GM18873 (cell line): Measurements from ENCODE around the gene UPK2.
A peak's percentile ranks its signal among the peaks of the same experiment; 100 is the strongest.
"Not testable (repeated sequence)": the region's sequence is repeated elsewhere in the genome, so short reads cannot be mapped to it uniquely, and the experiment has no call there.

ENCODE experiments used
- ATAC-seq: cut with Tn5 transposase; IDR thresholded peaks from one replicate; pipeline ENCODE4 v1.9.1; 2021; ENCODE audit warnings: mild to moderate bottlenecking, moderate library complexity, moderate number of reproducible peaks; ENCODE audit not compliant: unreplicated experiment, low FRiP score

The UPK2 gene

DNA sequence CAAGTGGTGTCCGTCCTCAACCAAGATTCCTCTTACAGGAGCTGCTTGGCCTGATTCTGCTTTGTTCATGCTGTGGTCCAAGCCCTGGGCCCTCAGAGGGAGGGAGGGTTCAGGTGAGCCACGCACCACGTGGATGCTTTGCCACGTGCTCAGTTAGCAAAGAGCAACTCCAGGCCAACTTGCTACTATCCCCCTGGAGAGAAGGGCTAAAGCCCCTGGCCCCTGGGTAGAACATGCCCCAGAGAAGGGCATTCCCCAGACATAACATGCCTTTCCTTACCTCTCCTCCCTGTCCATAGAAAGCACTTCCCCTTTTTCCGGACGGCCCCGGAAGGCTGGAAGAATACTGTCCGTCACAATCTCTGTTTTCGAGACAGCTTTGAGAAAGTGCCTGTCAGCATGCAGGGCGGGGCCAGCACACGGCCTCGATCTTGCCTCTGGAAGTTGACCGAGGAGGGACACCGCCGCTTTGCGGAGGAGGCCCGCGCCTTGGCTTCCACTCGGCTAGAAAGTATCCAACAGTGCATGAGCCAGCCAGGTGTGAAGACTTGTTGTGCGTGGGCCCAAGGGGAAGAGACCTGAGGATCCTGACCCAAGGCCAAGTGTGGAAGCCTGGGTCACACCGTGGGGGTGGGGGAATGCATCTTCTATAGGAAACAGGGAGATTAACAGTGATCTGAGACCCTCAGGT is 24.2 kb downstream of the UPK2 start:
- no peak for ATAC-seq

DNA sequence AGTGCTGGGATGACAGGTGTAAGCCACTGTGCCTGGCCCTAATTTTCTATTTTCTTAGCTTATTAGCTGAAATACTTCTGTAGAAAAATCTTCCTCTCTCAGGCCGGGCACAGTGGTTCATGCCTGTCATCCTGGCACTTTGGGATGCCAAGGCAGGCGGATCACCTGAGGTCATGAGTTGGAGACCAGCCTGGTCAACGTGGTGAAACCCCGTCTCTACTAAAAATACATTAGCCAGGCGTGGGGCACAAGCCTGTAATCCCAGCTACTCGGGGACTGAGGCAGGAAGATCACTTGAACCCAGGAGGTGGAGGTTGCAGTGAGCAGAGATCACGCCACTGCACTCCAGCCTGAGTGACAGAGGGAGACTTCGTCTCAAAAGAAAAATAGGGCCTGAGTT is 28.2 kb downstream of the UPK2 start:
- not testable (repeated sequence) for ATAC-seq

DNA sequence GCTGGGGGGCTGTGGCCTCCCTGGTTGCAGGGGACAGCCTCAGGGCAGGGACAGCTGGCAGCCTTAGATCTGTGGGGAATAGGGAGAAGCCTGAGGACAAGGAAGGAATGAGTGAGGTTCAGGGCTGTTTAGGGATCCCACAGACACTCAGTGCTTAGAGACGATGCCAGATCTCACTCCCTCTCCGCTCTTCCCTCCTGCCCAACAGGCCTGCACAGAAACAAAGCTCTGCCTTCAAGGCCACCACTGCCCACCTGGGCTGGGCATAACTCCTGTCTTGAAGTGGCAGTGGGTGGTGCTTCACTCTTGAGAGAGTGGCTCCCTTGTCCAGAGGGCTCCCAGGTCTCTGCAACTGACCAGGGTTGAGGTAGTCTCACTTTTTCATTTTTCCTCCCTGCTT is 28.7 kb downstream of the UPK2 start:
- no peak for ATAC-seq

DNA sequence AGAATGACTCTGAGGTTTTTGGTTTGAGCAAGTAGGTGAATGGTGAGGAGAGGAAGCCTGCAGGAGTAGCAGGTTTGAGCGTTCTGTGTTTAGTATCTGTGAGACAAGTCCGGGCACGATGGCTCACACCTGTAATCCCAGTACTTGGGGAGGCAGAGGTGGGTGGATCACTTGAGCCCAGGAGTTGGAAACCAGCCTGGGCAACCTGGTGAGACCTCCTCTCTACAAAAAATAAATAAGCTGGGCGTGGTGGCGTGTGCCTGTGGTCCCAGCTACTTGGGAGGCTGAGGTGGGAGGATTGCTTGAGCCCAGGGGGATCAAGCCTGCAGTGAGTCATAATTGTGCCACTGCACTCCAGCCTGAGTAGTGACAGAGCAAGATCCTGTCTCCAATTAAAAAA is 32.2 kb downstream of the UPK2 start:
- no peak for ATAC-seq

DNA sequence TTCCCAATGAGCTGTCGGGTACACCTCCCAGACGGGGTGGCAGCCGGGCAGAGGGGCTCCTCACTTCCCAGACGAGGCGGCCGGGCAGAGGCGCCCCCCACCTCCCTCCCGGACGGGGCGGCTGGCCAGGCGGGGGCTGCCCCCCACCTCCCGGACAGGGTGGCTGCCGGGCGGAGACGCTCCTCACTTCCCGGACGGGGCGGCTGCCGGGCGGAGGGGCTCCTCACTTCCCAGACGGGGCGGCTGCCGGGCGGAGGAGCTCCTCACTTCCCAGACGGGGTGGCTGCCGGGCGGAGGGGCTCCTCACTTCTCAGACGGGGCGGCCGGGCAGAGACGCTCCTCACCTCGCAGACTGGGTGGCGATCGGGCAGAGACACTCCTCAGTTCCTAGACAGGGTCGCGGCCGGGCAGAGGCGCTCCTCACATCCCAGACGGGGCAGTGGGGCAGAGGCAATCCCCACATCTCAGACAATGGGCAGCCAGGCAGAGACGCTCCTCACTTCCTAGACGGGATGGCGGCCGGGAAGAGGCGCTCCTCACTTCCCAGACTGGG is 35.5 kb downstream of the UPK2 start:
- not testable (repeated sequence) for ATAC-seq

DNA sequence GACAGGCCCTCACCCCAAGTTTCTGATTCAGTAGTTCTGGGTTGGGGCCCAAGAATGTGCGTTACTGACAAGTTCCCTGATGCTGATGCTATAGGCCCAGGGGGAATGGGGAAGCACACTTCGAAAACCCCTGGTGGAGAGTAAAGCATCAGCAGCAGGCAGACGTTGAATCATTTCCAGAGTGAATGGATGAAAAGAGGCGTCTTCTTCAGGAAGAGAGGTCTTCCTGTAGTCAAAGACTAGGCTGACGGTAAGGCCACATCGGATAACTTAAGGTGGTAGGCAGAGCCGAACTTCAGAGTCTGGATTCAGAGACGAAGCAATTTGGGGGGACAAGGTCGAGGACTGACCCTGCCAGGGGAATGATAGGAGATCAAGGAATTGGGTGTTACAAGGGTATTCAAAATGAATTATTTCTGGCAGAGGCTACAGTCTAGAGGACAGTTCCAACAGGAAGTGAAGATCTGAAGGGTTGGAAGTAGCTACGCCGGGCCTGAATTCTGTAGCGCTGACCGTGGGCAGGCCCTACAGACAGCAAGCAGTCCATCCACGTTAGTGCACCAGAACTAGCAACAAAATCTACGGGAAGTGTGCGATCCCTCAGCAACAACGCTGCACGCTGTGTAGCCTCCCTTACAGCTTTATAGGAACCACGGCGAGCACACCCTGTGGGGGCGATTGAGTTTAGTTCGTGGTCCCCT is 41.0 kb downstream of the UPK2 start:
- ATAC-seq = peak; percentile 11

DNA sequence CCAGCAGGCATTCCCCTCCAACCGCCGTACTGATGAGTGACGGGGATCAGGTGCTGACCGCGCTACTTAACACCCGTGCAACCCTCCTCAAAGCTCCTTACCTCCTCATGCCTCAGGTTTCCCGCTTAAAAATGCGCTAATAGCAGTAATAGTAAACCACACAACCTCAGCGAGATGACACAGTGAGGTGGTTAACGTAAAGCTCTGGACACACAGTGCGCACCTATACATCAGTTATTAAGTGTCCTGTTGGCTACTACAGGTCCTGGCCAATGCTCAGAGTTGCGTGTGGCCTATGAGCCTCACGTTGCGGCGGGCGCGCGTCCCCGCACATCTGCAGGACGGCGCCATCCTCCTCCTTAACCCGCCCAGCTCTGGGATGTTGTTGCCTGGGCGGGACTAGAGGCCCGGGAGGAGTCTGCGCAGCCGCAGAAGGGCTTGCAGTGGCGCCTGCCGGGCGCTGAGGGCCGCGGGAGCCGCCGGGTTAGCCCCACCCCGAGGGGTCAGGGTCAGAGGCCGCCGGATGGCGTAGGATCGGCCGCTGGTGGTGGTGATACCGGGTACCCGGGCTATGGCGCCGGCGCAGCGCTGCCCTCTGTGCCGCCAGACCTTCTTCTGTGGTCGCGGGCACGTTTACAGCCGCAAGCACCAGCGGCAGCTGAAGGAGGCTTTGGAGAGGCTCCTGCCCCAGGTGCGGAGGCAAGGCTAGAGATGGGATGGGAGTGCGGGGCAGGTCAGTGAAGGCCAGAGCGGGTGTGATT is 41.7 kb downstream of the UPK2 start, which contains the start of gene CENATAC:
Gene CENATAC, plus strand, starts transcription at position 512 of the 761 bp plus-strand sequence. Its CDS starts 60 bp downstream, at position 572.
- ATAC-seq = peak; percentile 78

DNA sequence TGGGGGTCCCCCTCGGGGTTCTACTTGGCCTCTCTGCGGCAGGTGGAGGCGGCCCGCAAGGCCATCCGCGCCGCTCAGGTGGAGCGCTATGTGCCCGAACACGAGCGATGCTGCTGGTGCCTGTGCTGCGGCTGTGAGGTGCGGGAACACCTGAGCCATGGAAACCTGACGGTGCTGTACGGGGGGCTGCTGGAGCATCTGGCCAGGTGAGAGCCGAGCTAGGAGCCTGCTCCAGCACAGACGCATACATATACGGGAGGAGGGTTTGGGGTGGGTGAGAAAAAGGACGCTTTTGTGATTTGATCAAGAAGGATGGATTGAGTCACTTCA is 42.3 kb downstream of the UPK2 start:
- peak; percentile 5 for ATAC-seq

DNA sequence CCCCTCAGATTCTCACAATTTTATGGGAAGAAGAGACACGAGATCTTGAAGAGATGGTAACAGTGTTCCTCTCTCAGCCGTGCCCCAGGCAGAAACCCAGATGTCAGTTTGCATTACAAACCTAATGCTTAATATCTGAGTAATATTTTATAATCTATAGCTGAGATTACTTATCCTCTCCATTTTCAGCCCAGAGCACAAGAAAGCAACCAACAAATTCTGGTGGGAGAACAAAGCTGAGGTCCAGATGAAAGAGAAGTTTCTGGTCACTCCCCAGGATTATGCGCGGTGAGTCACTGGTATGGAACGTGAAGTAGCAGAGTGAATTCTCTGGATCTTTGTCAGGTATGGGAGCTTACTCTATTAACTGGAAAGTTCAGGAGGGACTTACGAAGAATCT is 42.7 kb downstream of the UPK2 start:
- no peak for ATAC-seq

DNA sequence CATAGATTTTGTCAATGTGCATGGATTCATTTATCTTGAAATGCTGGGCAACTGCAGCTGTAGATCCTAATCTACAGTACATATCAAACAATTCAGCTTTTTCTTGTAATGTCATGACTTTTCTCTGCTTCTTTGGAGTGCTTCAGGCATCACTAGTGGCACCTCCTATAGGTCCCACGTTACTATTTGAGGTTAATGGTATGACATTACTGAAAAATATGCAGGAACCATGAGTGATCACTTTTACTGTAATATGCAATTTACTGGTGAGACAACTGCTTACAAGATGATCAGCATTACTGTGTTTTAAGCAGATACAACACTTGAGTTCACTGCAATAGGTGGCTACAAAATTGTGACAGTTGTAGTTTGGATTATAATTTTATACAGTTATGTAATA is 44.8 kb downstream of the UPK2 start:
- no peak for ATAC-seq

DNA sequence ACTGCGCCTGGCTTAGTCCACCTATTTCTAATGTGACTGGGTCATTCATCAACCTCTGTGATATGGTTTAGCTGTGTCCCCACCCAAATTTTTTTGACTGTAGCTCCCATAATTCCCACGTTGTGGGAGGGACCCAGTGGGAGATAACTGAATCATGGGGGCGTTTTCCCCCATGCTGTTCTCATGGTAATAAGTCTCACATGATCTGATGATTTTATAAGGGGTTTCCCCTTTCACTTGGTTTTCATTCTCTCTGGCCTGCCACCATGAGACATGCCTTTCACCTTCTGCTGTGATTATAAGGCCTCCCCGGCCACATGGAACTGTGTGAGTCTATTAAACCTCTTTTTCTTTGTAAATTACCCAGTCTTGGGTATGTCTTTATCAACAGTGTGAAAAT is 50.6 kb downstream of the UPK2 start:
- ATAC-seq = no peak
